ENCODE data around the gene SPATA31A1. TPM values are rescaled to one million over a fixed set of nuclear protein-coding genes. Genes with fewer than 3 reads are reported as not detected.
"Not testable (repeated sequence)": the region's sequence is repeated elsewhere in the genome, so short reads cannot be mapped to it uniquely, and the experiment has no call there.

SPATA31A1 gene
- not detected in 2 replicates for total RNA-seq

DNA sequence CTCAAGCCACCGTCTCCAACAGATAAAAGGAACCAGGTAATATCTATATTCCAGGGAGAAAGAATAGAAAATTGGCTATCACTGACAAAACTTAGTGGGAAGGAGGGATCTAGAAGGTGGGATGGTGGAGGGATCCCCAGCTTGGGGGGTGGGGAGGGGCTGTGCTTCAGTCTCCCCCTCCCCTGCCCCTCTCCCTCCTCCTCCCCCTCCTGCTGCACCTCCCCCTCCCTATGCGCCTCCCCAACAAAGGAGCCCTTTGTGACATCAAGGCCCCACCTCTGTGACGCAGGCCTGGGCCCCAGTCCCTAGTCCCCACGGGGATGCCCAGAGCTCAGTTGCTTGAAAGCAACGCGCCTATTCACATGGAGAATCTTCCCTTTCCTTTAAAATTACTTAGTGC is at the start of gene SPATA31A1:
SPATA31A1 (plus strand) TSS at position 301 of the 400 bp plus-strand sequence; CDS start at position 363, 62 bp downstream.
- H3K4me3 ChIP-seq (ENCODE audit: low read depth, low read length); DNase-seq (ENCODE audit: low read depth): not testable (repeated sequence)

DNA sequence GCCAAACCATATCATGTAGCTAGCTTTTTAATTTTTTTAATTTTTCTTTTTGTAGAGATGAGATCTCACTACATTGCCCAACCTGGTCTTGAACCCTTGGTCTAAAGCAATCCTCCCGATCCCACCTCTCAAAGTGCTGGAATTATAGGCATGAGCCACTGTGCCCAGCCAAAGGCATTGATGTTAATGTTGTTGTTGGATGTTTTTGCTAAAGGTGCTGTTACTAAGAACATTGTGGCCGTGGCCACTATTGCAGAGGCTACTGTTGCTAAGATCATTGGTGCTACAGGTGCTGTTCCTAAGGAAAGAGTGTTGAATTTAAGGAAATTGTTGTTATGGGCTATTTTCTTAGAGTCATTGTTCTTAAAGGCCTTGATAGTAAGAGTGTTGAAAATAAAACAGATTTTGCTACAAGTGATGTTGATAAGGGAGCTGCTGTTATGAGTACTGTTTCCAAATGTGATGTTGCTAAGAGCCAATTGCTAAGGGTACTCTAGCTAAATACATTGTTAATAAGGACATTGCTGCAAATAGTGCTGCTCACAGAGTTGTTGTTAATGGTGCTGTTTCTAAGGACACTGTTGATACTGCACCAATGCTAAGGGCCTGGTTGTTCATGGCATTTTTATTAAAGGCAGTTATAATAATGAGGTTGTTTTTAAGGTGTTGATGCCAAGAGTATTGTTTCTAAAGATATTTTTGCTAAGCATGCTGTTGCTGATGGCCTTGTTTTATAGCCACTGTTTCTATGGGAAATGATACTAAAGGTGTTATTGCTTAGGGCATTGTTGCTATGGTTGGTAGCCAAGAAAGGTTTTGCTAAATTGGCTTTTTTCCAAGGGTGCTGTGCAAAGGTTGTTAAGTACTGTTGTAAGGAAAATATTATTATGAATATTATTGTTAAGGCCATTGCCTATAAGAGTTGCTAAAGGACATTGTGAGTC is 52.1 kb downstream of the SPATA31A1 start:
- not testable (repeated sequence) for DNase-seq (ENCODE audit: low read depth); H3K4me3 ChIP-seq (ENCODE audit: low read depth, low read length)

GRCh38 chr9:39411254-39411940 is 55.9 kb downstream of the SPATA31A1 start:
- H3K4me3 ChIP-seq (ENCODE audit: low read depth, low read length); DNase-seq (ENCODE audit: low read depth): not testable (repeated sequence)

Other genes starting within 250 kb of the SPATA31A1 start
- 0.64 TPM in 1 of 2 replicates, not detected in the other for gene CNTNAP3, start 67.5 kb upstream of the SPATA31A1 start, total RNA-seq

All from fibroblast of villous mesenchyme (primary cell).